ENCODE results near the gene TRIM15. TPM values are rescaled to one million over a fixed set of nuclear protein-coding genes. Genes with fewer than 3 reads are reported as not detected.
A peak's percentile ranks its signal among the peaks of the same experiment; 100 is the strongest.
"Not testable (repeated sequence)": the region's sequence is repeated elsewhere in the genome, so short reads cannot be mapped to it uniquely, and the experiment has no call there.

Gene TRIM15
- total RNA-seq, 1 experiment from 2014 or later: not detected

- no peak for DNase-seq (ENCODE audit: low read depth)
- in situ Hi-C loops (cut with HindIII; ENCODE audit: low pct_unique_long_range_greater_than_20kb, low sequenced_read_pairs): no loop called here
Measured at GRCh38 chr6:30213667-30213956, 50.3 kb downstream of the TRIM15 start.

- DNase-seq (ENCODE audit: low read depth): peak; percentile 79
- in situ Hi-C loops (cut with HindIII; ENCODE audit: low pct_unique_long_range_greater_than_20kb, low sequenced_read_pairs): no loop called here
Measured at GRCh38 chr6:30213957-30214656, 50.8 kb downstream of the TRIM15 start.

DNA sequence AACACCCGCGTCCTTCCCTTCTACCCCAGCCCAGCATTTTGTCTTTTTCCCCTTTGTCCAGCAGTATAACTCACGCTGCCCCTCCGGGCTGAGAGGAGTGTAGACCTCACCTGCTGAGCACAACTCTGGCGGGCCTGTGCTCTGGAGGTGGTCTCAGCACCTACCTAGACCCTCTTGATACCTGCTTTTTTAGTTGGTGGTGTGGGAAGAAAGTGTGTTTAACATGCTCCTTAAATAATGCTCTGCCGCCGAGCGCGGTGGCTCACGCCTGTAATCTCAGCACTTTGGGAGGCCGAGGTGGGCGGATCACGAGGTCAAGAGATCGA lies 51.3 kb downstream of the TRIM15 start:
- DNase-seq (ENCODE audit: low read depth): no peak
- in situ Hi-C loops (cut with HindIII; ENCODE audit: low pct_unique_long_range_greater_than_20kb, low sequenced_read_pairs): no loop called here

DNA sequence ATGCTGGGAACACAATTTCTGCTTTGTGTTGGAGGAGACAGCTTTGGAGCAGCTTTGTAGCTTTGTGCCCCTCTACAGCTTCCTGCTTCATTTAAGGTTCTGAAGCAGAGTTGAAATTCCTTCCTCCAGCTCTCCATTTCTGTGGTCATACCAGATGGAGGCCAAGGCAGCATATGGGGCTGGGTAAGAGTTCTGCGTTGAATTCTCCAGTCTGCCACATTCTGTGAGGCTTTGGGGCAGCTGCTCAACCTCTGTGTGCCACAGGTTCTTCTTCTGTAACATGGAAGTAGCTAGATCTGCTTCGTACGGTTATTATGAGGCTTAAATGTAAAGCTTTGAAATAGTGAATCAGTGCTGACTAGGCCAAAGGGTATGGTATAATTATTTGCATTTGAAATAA lies 52.8 kb downstream of the TRIM15 start:
- DNase-seq (ENCODE audit: low read depth): no peak
- in situ Hi-C loops (cut with HindIII; ENCODE audit: low pct_unique_long_range_greater_than_20kb, low sequenced_read_pairs): no loop called here

DNA sequence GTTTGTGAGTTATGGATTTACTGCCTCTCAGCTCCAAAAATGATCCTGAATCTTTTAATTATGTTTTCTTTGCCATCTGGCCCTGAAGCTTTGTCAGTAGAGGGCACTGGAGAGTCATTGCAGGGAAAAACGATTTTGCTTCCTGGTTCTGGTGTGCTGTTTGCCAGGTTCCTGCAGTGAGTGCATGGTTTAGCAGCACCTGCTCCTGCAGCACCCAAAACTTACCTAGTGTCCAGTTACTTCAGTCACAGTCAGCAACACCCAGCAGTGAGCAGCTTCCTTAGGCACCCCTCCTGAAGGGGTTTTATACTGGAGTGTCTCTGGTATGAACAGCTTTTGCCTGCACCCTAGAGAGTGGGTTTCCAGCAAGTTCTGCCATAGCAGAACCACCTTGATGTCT lies 55.9 kb downstream of the TRIM15 start:
- peak; percentile 39 for DNase-seq (ENCODE audit: low read depth)
- in situ Hi-C loops (cut with HindIII; ENCODE audit: low pct_unique_long_range_greater_than_20kb, low sequenced_read_pairs): no loop called here

DNA sequence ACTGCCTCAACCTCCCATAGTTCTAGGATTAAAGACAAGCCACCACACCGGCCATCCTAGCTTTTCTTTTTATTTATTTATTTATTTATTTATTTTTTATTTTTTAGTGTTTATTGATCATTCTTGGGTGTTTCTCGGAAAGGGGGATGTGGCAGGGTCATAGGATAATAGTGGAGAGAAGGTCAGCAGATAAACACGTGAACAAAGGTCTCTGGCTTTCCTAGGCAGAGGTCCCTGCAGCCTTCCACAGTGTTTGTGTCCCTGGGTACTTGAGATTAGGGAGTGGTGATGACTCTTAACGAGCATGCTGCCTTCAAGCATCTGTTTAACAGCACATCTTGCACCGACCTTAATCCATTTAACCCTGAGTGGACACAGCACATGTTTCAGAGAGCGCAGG lies 58.0 kb downstream of the TRIM15 start:
- DNase-seq (ENCODE audit: low read depth); in situ Hi-C loops (cut with HindIII; ENCODE audit: low pct_unique_long_range_greater_than_20kb, low sequenced_read_pairs): not testable (repeated sequence)

DNA sequence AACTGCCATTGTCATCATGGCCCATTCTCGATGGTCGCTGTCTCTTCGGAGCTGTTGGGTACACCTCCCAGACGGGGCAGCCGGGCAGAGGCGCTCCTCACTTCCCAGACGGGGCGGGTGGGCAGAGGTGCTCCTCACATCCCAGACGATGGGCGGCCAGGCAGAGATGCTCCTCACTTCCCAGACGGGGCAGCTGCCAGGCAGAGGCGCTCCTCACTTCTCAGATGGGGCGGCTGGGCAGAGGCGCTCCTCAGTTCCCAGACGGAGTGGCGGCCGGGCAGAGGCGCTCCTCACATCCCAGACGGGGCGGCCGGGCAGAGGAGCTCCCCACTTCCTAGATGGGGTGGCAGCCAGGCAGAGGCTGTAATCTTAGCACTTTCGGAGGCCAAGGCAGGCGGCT lies 58.6 kb downstream of the TRIM15 start:
- in situ Hi-C loops (cut with HindIII; ENCODE audit: low pct_unique_long_range_greater_than_20kb, low sequenced_read_pairs); DNase-seq (ENCODE audit: low read depth): not testable (repeated sequence)

Other genes with a start within 250 kb of the TRIM15 start
- gene HLA-A, start 221.0 kb upstream of the TRIM15 start, total RNA-seq (2014; rRNA removed; shearing (Covaris generic); ENCODE audit: low replicate concordance): 1,302 and 1,396 TPM in 2 replicates
- gene POLR1H, start 102.3 kb upstream of the TRIM15 start, total RNA-seq (2014; rRNA removed; shearing (Covaris generic); ENCODE audit: low replicate concordance): 33.2 and 52.3 TPM in 2 replicates
- 66.9 and 98.8 TPM in 2 replicates for gene PPP1R11, start 96.3 kb upstream of the TRIM15 start, total RNA-seq (2014; rRNA removed; shearing (Covaris generic); ENCODE audit: low replicate concordance)
- not detected in 2 replicates for gene RNF39, start 87.8 kb upstream of the TRIM15 start, total RNA-seq (2014; rRNA removed; shearing (Covaris generic); ENCODE audit: low replicate concordance)
- gene TRIM31, start 50.5 kb upstream of the TRIM15 start, total RNA-seq (2014; rRNA removed; shearing (Covaris generic); ENCODE audit: low replicate concordance): 0.71 and 3.0 TPM in 2 replicates
- not detected in 2 replicates for gene TRIM40, start 27.4 kb upstream of the TRIM15 start, total RNA-seq (2014; rRNA removed; shearing (Covaris generic); ENCODE audit: low replicate concordance)
- gene TRIM10, start 2.3 kb upstream of the TRIM15 start, total RNA-seq (2014; rRNA removed; shearing (Covaris generic); ENCODE audit: low replicate concordance): not detected in 2 replicates
- 46.4 and 73.6 TPM in 2 replicates for gene TRIM26, start 49.9 kb downstream of the TRIM15 start, total RNA-seq (2014; rRNA removed; shearing (Covaris generic); ENCODE audit: low replicate concordance)
- 8.9 and 18.7 TPM in 2 replicates for gene TRIM39, start 163.4 kb downstream of the TRIM15 start, total RNA-seq (2014; rRNA removed; shearing (Covaris generic); ENCODE audit: low replicate concordance)
- gene RPP21, start 181.6 kb downstream of the TRIM15 start, total RNA-seq (2014; rRNA removed; shearing (Covaris generic); ENCODE audit: low replicate concordance): 47.4 and 120 TPM in 2 replicates

Data from Caki2 (cell line).